ENCODE measurements around the gene RIT2.

DNA sequence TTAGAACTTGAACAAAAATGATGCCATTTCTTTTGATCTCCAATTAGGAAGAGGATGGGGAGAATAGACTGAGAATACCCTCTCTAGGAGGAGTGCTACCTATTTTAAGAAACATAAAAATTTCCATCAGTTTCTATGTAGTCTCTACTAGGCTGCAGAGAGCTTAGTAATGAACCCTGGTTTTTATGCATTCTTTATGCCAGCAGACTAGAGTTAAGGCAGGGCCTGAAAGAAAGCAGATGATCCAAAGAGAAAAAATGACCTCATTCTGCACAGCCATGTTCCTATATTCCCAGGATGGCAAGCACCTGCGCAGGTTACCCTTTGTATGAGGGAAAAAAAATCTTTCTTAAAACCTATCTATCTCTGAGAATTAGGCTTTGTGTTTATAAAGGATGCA is 254.9 kb downstream of the RIT2 start:
- TF ChIP-seq, protein P1, sequence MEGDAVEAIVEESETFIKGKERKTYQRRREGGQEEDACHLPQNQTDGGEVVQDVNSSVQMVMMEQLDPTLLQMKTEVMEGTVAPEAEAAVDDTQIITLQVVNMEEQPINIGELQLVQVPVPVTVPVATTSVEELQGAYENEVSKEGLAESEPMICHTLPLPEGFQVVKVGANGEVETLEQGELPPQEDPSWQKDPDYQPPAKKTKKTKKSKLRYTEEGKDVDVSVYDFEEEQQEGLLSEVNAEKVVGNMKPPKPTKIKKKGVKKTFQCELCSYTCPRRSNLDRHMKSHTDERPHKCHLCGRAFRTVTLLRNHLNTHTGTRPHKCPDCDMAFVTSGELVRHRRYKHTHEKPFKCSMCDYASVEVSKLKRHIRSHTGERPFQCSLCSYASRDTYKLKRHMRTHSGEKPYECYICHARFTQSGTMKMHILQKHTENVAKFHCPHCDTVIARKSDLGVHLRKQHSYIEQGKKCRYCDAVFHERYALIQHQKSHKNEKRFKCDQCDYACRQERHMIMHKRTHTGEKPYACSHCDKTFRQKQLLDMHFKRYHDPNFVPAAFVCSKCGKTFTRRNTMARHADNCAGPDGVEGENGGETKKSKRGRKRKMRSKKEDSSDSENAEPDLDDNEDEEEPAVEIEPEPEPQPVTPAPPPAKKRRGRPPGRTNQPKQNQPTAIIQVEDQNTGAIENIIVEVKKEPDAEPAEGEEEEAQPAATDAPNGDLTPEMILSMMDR (IDR thresholded peaks at IDR 0.05), result no peak
- TF ChIP-seq, protein P2, sequence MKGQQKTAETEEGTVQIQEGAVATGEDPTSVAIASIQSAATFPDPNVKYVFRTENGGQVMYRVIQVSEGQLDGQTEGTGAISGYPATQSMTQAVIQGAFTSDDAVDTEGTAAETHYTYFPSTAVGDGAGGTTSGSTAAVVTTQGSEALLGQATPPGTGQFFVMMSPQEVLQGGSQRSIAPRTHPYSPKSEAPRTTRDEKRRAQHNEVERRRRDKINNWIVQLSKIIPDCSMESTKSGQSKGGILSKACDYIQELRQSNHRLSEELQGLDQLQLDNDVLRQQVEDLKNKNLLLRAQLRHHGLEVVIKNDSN (IDR thresholded peaks at IDR 0.05; ENCODE audit: borderline replicate concordance, low read depth), result no peak
- no peak for TF ChIP-seq FOXJ3 (CRISPR knock-in tag; IDR thresholded peaks at IDR 0.05)
